ENCODE measurements around the gene SCCPDH.

SCCPDH gene

DNA sequence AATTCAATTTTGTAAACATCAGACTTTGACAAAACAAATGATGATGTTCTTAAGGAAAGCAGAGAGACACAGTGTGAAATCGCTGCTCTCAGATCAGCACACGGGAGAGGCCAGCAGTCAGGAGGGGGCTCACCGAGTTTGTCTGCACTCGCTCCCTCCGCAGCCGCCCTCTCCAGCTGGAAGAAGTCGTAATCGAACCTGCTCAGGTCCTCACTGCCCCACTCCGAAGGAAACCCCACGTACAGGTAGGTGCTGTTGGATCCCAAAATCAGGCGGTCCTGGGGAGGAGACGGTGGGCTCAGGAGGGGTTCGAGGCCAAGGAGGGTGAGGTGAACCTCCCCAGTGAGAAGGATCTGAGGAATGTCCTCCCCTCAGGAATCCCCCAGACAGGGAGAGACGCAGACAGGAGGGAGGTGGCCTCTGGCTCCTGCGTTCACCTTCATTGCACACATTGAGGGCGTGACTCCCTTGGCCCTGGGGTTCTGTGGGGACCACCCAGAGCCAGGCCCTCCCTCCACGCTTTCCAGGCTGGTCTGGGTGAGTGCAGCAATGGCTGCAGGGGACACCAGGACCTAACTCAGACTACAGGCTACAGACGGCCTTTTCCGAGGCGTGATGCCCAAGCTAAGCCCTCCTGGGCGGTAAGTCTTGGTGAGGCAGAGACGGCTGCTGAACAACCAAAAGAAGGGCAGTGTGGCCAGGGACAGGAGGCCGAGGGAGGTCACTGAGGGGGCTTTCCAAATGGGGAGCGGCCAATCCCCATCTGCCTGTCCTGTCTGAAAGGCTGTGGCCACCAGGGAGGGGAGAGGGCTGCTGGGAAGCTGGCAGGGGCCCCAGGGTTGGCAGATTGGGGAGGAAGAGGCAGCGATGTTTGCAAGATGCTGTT is 65.5 kb downstream of the SCCPDH start:
- DNase-seq (ENCODE audit: extremely low read depth, low read depth): no peak
- TF ChIP-seq, protein P1, sequence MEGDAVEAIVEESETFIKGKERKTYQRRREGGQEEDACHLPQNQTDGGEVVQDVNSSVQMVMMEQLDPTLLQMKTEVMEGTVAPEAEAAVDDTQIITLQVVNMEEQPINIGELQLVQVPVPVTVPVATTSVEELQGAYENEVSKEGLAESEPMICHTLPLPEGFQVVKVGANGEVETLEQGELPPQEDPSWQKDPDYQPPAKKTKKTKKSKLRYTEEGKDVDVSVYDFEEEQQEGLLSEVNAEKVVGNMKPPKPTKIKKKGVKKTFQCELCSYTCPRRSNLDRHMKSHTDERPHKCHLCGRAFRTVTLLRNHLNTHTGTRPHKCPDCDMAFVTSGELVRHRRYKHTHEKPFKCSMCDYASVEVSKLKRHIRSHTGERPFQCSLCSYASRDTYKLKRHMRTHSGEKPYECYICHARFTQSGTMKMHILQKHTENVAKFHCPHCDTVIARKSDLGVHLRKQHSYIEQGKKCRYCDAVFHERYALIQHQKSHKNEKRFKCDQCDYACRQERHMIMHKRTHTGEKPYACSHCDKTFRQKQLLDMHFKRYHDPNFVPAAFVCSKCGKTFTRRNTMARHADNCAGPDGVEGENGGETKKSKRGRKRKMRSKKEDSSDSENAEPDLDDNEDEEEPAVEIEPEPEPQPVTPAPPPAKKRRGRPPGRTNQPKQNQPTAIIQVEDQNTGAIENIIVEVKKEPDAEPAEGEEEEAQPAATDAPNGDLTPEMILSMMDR (IDR thresholded peaks at IDR 0.05; ENCODE audit: low read depth, low read length): no peak

GRCh38 chr1:246790364-246790763 is 66.2 kb downstream of the SCCPDH start:
- TF ChIP-seq, protein P1 (IDR thresholded peaks at IDR 0.05; ENCODE audit: low read depth, low read length): no peak
- DNase-seq (ENCODE audit: extremely low read depth, low read depth): no peak

DNA sequence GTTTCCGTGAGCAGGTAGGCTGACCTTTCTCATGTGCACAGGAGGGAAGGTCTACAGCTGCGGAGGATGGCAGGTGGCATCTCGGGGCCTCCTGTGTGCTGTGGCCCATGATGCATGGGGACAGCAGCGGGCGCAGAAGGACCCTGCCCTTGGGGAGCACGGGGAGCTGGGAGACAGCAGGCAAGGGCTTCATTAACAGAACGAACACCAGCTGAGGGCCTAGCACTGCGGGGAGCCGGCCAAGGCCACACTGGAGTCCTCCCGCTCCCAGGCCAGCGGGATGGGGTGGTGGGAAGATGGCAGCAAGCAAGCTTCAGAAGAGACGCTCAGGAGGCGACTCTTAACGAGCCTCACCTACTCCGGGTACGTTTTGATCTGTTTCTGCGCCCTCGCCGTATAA is 66.6 kb downstream of the SCCPDH start:
- no peak for DNase-seq (ENCODE audit: extremely low read depth, low read depth)
- TF ChIP-seq, protein P1 (IDR thresholded peaks at IDR 0.05; ENCODE audit: low read depth, low read length): no peak

DNA sequence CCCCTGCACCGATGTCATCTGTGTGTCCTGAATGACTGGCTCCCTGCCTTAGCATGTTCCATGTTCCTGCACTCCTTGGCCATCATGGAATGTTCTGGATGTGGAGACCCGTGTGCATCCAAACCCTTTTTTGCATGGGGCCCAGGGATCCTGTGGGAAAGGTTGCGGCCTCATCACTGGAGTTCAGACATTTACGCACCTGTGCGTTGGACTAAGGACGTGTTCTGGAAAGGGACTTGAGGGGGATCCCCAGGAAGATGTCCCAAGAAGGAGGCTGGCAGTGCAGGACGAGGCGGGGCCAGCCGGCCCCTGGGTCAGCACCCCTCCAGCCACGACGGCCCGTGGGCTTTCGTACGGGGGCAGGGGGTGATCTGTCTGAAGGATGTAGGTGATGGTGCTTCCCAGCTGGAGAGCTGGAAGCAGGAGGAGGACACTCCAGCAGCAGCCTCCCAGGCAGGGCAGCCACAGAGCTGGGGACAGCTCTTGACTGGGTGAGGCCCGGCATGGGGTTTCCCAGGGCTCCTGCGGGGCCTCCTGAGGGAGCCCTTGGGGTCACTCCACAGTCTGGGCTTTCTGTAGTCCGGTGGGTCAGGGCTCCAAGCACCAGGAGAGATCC is 67.2 kb downstream of the SCCPDH start:
- DNase-seq (ENCODE audit: extremely low read depth, low read depth): no peak
- TF ChIP-seq, protein P1 (IDR thresholded peaks at IDR 0.05; ENCODE audit: low read depth, low read length): no peak

- TF ChIP-seq, protein P1 (IDR thresholded peaks at IDR 0.05; ENCODE audit: low read depth, low read length): no peak
- DNase-seq (ENCODE audit: extremely low read depth, low read depth): no peak
Observed at GRCh38 chr1:246792603-246793002, 68.4 kb downstream of the SCCPDH start.

- TF ChIP-seq, protein P1 (IDR thresholded peaks at IDR 0.05; ENCODE audit: low read depth, low read length): no peak
- DNase-seq (ENCODE audit: extremely low read depth, low read depth): no peak
Observed at GRCh38 chr1:246793356-246793896, 69.2 kb downstream of the SCCPDH start.

All from AG09319 (cell line).